Duodenal mucosa (tissue), 2 donors: ENCODE measurements around the gene LINGO1.

Source experiments
- H3K27ac ChIP-seq: one replicate; pipeline ENCODE4 v1.7.0; 2013; ENCODE audit warnings: low read depth, low read length
- H3K27me3 ChIP-seq, 2 donors: one replicate each; pipeline ENCODE4 v1.7.0; 2013; ENCODE audit warnings: low read length in 2 of 2, control low read depth in 1 of 2; ENCODE audit not compliant: insufficient read depth in 2 of 2, control insufficient read depth in 1 of 2
- H3K36me3 ChIP-seq, 2 donors: one replicate each; pipeline ENCODE4 v1.7.0; 2013; ENCODE audit warnings: low read length in 2 of 2, control low read depth in 1 of 2; ENCODE audit not compliant: insufficient read depth in 2 of 2, control insufficient read depth in 1 of 2
- H3K4me1 ChIP-seq, 2 donors: one replicate each; pipeline ENCODE4 v1.7.0; 2013; ENCODE audit warnings: low read length in 2 of 2, control low read depth in 1 of 2; ENCODE audit not compliant: insufficient read depth in 2 of 2, control insufficient read depth in 1 of 2
- H3K4me3 ChIP-seq, 2 donors: one replicate each; pipeline ENCODE4 v1.7.0; 2013; ENCODE audit warnings: low read length in 2 of 2, low read depth in 1 of 2
- H3K9ac ChIP-seq, 2 donors: one replicate each; pipeline ENCODE4 v1.7.0; 2013; ENCODE audit warnings: low read length in 2 of 2, low read depth in 1 of 2
- H3K9me3 ChIP-seq, 2 donors: one replicate each; pipeline ENCODE4 v1.7.0; 2013; ENCODE audit warnings: low read length in 2 of 2, control low read depth in 1 of 2; ENCODE audit not compliant: control insufficient read depth in 1 of 2

The LINGO1 gene

GRCh38 chr15:77619883-77620282, 12.8 kb downstream of the LINGO1 start:
- H3K9ac ChIP-seq, result no peak overlapping the region
- H3K9me3 ChIP-seq, result no peaks in the 10 kb centered on the region
- H3K27me3 ChIP-seq, result peaks cover 0 to 3% of the 10 kb centered on the region in 2 donors
- H3K4me1 ChIP-seq, result no peaks in the 10 kb centered on the region
- no peaks in the 10 kb centered on the region for H3K36me3 ChIP-seq
- no peak overlapping the region for H3K4me3 ChIP-seq
- H3K27ac ChIP-seq, result no peak overlapping the region

DNA sequence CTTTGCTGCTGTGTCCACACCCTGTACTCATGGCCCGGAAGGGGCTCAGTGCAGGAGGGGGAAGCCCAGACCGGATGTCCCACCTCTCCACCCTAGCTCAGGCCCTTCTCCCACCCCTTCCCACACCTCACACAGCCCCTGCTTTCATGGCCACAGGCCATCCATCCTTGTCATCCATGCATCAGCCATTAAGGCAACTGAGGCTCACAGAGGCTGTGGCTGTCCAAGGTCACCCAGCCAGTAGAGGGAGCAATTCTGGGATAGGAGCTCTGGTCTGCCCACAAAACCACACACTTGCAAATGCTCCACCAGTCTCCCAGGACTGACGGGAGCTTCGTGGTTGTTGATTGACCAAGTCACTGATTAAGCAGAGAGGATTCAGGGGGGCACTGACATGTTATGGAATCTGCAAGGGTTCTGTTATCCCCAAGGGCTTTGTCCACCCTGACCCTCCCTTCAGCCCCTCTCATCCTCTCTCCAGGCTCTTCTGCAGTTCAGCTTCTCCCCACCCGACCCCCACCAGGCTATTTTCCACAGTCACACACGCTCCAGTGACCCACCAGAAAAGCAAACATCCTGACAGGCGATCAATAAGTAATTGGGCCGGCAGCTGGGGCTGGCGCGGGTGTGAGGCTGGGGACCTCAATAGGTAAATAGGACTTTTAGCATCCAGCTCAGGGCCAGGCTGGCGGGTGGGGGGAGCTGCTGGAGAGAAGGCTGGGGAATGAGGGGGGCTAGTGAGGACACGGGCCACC, 15.1 kb downstream of the LINGO1 start:
- Histone ChIP-seq H3K36me3 (no peaks in the 10 kb centered on the region), H3K27me3 (peaks cover 0 to 3% of the 10 kb centered on the region in 2 donors), H3K27ac (no peak overlapping the region), H3K9ac (no peak overlapping the region), H3K4me1 (no peaks in the 10 kb centered on the region), H3K4me3 (no peak overlapping the region), H3K9me3 (no peaks in the 10 kb centered on the region)

DNA sequence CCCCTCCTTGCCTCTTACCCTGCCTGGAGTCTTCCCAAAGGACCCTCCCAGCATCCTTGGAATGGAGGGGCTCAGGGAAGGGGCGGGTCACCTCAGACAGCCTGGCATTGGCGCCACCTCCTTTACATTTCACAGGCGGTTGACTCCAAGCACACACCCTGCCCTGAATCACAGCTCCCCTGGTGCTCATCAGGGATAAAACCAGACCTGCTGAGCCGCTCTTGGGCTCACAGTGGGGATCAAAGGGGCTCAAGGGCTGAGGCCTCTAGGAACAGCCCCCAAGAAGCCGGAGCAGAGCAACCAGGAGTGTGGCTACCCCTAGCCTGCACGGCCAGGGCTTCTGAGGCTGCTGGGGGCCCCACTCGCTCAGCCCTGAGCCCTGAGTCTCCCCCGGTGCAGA, 16.6 kb downstream of the LINGO1 start:
- Histone ChIP-seq H3K4me3 (no peak overlapping the region), H3K27me3 (peaks cover 0 to 3% of the 10 kb centered on the region in 2 donors), H3K4me1 (no peaks in the 10 kb centered on the region), H3K9me3 (no peaks in the 10 kb centered on the region), H3K36me3 (no peaks in the 10 kb centered on the region), H3K9ac (no peak overlapping the region), H3K27ac (no peak overlapping the region)

- no peaks in the 10 kb centered on the region for H3K9me3 ChIP-seq
- no peak overlapping the region for H3K4me3 ChIP-seq
- no peak overlapping the region for H3K27ac ChIP-seq
- no peaks in the 10 kb centered on the region for H3K4me1 ChIP-seq
- H3K9ac ChIP-seq, result no peak overlapping the region
- H3K27me3 ChIP-seq, result peaks cover 0 to 3% of the 10 kb centered on the region in 2 donors
- H3K36me3 ChIP-seq, result no peaks in the 10 kb centered on the region
Measured at GRCh38 chr15:77615472-77615871, 17.2 kb downstream of the LINGO1 start.

DNA sequence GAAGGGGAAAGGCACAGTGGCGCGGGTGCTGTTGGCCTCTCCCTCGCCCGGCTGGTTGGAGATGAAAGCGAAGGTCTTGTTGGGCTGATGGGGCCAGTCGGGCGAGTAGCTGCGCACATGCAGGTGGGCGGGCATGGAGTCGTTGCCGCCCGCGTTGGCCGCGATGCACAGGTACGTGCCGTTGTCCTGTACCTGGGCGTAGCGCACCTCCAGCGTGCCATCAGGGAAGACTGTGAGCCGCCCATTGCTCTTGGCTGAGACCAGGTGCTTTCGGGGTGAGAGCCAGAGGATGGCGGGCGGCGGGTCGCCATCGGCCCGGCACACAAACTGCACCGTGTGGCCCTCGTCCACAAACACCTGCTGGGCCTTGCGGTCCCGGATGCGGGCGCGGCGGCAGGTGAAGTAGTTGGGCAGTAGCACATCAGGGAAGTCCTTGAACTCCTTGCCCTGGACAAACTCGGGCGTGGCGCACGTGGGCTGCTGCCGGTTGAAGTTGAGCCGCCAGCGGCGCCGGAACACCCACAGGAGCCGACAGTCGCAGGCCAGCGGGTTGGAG, 18.4 kb downstream of the LINGO1 start:
- Histone ChIP-seq H3K4me3 (no peak overlapping the region), H3K27ac (no peak overlapping the region), H3K9me3 (no peaks in the 10 kb centered on the region), H3K27me3 (no peaks in the 10 kb centered on the region), H3K4me1 (no peaks in the 10 kb centered on the region), H3K36me3 (no peaks in the 10 kb centered on the region), H3K9ac (no peak overlapping the region)

GRCh38 chr15:77613814-77614213, 18.9 kb downstream of the LINGO1 start:
- no peaks in the 10 kb centered on the region for H3K27me3 ChIP-seq
- no peaks in the 10 kb centered on the region for H3K9me3 ChIP-seq
- no peak overlapping the region for H3K27ac ChIP-seq
- no peak overlapping the region for H3K4me3 ChIP-seq
- H3K9ac ChIP-seq, result no peak overlapping the region
- H3K36me3 ChIP-seq, result no peaks in the 10 kb centered on the region
- H3K4me1 ChIP-seq, result no peaks in the 10 kb centered on the region

GRCh38 chr15:77612958-77613601, 19.6 kb downstream of the LINGO1 start:
- Histone ChIP-seq H3K27me3 (no peaks in the 10 kb centered on the region), H3K9me3 (no peaks in the 10 kb centered on the region), H3K36me3 (no peaks in the 10 kb centered on the region), H3K27ac (no peak overlapping the region), H3K4me1 (no peaks in the 10 kb centered on the region), H3K9ac (no peak overlapping the region), H3K4me3 (no peak overlapping the region)

- no peak overlapping the region for H3K9ac ChIP-seq
- no peaks in the 10 kb centered on the region for H3K4me1 ChIP-seq
- H3K27me3 ChIP-seq, result no peaks in the 10 kb centered on the region
- no peak overlapping the region for H3K4me3 ChIP-seq
- no peaks in the 10 kb centered on the region for H3K9me3 ChIP-seq
- no peaks in the 10 kb centered on the region for H3K36me3 ChIP-seq
- no peak overlapping the region for H3K27ac ChIP-seq
Measured at GRCh38 chr15:77611767-77612166, 20.9 kb downstream of the LINGO1 start.

- Histone ChIP-seq H3K27me3 (no peaks in the 10 kb centered on the region), H3K36me3 (no peaks in the 10 kb centered on the region), H3K9ac (no peak overlapping the region), H3K9me3 (no peaks in the 10 kb centered on the region), H3K27ac (no peak overlapping the region), H3K4me3 (no peak overlapping the region), H3K4me1 (no peaks in the 10 kb centered on the region)
Measured at GRCh38 chr15:77610731-77611130, 22.0 kb downstream of the LINGO1 start.

DNA sequence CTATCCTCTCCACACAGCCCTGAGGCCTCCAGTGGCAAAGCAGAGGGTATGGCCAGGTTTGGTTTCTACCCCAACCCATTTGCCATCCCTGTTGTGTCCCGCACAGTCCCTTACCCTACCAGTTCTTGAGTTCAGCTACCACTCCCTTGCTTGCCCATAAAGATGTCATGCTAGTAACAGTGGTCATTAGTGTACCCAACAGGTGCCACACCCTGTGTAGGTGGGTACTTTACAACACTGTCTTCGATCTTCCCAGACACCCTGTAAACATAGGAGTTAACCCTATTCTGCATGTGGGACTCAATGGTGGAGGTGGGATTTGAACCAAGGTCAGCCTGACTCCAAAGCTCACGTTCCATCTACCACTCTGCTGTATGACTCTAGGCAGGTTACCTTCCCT, 23.2 kb downstream of the LINGO1 start:
- H3K9ac ChIP-seq, result no peak overlapping the region
- no peak overlapping the region for H3K27ac ChIP-seq
- H3K9me3 ChIP-seq, result no peaks in the 10 kb centered on the region
- peaks cover 3 to 8% of the 10 kb centered on the region in 2 donors for H3K27me3 ChIP-seq
- H3K4me3 ChIP-seq, result no peak overlapping the region
- peaks cover 3 to 7% of the 10 kb centered on the region in 2 donors for H3K4me1 ChIP-seq
- H3K36me3 ChIP-seq, result no peaks in the 10 kb centered on the region
